Kidney (tissue), 14 donors: ENCODE data around the gene ZNF330. TPM values are rescaled to one million over a fixed set of nuclear protein-coding genes. Genes with fewer than 3 reads are reported as not detected.
A peak's percentile ranks its signal among the peaks of the same experiment; 100 is the strongest.

Source experiments
- DNase-seq, 5 donors: peaks; one replicate each; pipeline ENCODE4 v3.0.0-alpha.2; 2013 to 2020
- FAIRE-seq: peaks from 2 replicates; lab custom pipeline; 2012; peaks lifted over from hg19 to GRCh38; lab: Jason Lieb, UNC
- H3K27ac ChIP-seq, 2 donors: one replicate each; pipeline ENCODE4 v1.7.0; 2013; ENCODE audit warnings: low read depth in 2 of 2, low read length in 2 of 2, inconsistent platforms in 1 of 2
- H3K27me3 ChIP-seq: one replicate; pipeline ENCODE4 v1.7.1; 2013; ENCODE audit warnings: low read length, inconsistent platforms; ENCODE audit not compliant: control insufficient read depth, insufficient read depth
- H3K36me3 ChIP-seq, 3 donors: one replicate each; pipeline versions ENCODE4 v1.7.0 to v1.7.1; 2013; ENCODE audit warnings: low read length in 3 of 3, control low read depth in 1 of 3, inconsistent platforms in 1 of 3; ENCODE audit not compliant: insufficient read depth in 3 of 3, control insufficient read depth in 2 of 3
- H3K4me1 ChIP-seq, 3 donors: one replicate each; pipeline versions ENCODE4 v1.7.0 to v1.7.1; 2013; ENCODE audit warnings: low read length in 3 of 3, inconsistent platforms in 1 of 3, low read depth in 1 of 3; ENCODE audit not compliant: control insufficient read depth in 2 of 3, insufficient read depth in 2 of 3
- H3K4me3 ChIP-seq, 3 donors: one replicate each; pipeline versions ENCODE4 v1.7.0 to v1.8.1; 2013; ENCODE audit warnings: low read length in 3 of 3, control low read depth in 1 of 3, inconsistent platforms in 1 of 3
- H3K9ac ChIP-seq, 3 donors: one replicate each; pipeline versions ENCODE4 v1.7.0 to v1.7.1; 2013; ENCODE audit warnings: low read length in 3 of 3, control low read depth in 1 of 3, inconsistent platforms in 1 of 3
- H3K9me3 ChIP-seq, 3 donors: one replicate each; pipeline versions ENCODE4 v1.7.0 to v1.7.1; 2013; ENCODE audit warnings: low read length in 3 of 3, control low read depth in 1 of 3, inconsistent platforms in 1 of 3; ENCODE audit not compliant: control insufficient read depth in 2 of 3, insufficient read depth in 1 of 3
- intact Hi-C: fragments of 100-400 bp; cut with DNase I; formaldehyde crosslinking; loops from one replicate; pipeline ENCODE4 v1.11.1; 2022
- polyA plus RNA-seq: library from polyadenylated mRNA; stranded (reverse); fragments of 350-450 nt; fragmentation: Illumina TruSeq; extraction: RNeasy Lipid Tissue Mini Kit (QIAGEN cat#74804); gene quantifications from one replicate; pipeline ENCODE4 v1.2.3, GENCODE V29; 2014; ENCODE audit warnings: low read depth, low replicate concordance; ENCODE audit not compliant: insufficient read depth
- total RNA-seq: library from RNA; stranded (reverse); fragmentation: NEBNext Ultra II Directional; extraction: Animal tissue kit (Norgen Biotek cat#: 25700); gene quantifications from one replicate; pipeline ENCODE4 v1.2.1, GENCODE V29; 2021
- TF ChIP-seq, protein P1 (sequence below): IDR thresholded peaks from 3 replicates; pipeline ENCODE4 v1.5.1; 2012; ENCODE audit warnings: mild to moderate bottlenecking, moderate library complexity, borderline replicate concordance; ENCODE audit not compliant: insufficient read depth; ENCODE audit errors: extremely low read depth
- donor health status: control.
- donor health status: control.
- donor health status: control.
- donor health status: control.
- donor health status: control.
- donor health status: DM: yes; HTN: yes; CAD: no.
- donor health status: Normal renal cell carcinoma (clear cell type).

The ZNF330 gene
- total and polyA plus RNA-seq, 2 donors from 2014 or later = 29.5 to 32.1 TPM

DNA sequence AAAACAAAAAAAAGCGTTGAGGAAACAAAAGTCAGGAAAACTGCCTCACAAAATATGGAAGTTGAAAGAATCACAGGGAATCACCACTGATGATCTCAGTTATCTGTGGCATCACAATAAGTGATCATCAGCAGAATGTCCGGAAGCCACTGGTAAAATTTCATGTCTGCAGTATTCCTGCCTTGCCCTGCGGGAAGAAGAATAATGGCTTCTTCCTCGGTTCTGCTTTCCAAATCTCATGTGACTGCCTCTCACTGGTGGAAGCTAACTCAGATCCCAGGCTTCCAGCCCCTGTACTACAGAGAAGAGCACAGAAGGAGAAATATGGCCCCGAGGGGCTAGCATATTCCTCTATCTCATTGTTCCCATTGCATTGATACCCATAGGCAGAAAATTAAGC lies 12.7 kb upstream of the ZNF330 start:
- FAIRE-seq (no peak), DNase-seq (no peak)
- no peaks in the 10 kb centered on the region for H3K36me3 ChIP-seq
- no peak overlapping the region for H3K9ac ChIP-seq
- H3K27me3 ChIP-seq = no peaks in the 10 kb centered on the region
- H3K9me3 ChIP-seq = no peaks in the 10 kb centered on the region
- H3K4me1 ChIP-seq = no peaks in the 10 kb centered on the region
- no peak overlapping the region for H3K27ac ChIP-seq
- intact Hi-C loops = no loop called here
- no peak overlapping the region for H3K4me3 ChIP-seq
- TF ChIP-seq, protein P1, sequence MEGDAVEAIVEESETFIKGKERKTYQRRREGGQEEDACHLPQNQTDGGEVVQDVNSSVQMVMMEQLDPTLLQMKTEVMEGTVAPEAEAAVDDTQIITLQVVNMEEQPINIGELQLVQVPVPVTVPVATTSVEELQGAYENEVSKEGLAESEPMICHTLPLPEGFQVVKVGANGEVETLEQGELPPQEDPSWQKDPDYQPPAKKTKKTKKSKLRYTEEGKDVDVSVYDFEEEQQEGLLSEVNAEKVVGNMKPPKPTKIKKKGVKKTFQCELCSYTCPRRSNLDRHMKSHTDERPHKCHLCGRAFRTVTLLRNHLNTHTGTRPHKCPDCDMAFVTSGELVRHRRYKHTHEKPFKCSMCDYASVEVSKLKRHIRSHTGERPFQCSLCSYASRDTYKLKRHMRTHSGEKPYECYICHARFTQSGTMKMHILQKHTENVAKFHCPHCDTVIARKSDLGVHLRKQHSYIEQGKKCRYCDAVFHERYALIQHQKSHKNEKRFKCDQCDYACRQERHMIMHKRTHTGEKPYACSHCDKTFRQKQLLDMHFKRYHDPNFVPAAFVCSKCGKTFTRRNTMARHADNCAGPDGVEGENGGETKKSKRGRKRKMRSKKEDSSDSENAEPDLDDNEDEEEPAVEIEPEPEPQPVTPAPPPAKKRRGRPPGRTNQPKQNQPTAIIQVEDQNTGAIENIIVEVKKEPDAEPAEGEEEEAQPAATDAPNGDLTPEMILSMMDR = no peak

DNA sequence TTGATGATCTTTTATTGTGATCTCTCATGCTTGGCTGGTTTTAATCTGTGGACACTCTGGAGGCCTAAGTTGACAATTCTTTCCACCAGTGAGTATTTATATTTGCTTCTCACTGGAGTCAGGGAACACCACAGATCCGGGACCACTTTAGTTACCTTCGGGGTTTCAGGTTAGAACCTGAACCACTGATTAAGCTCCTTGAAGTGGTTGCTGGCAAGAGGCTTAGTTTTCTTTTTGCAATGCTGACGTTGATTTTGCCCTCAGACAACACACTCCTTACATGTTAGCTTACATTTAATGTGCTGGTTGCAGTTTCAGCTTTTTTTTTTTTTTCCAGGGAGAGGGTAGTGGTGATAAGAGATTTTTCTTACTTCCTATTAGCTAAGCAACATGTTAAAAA lies 10.5 kb upstream of the ZNF330 start:
- Histone ChIP-seq H3K4me3 (no peak overlapping the region), H3K4me1 (no peaks in the 10 kb centered on the region), H3K9me3 (no peaks in the 10 kb centered on the region), H3K9ac (no peak overlapping the region), H3K36me3 (no peaks in the 10 kb centered on the region), H3K27ac (no peak overlapping the region), H3K27me3 (no peaks in the 10 kb centered on the region)
- intact Hi-C loops = no loop called here
- DNase-seq (no peak), FAIRE-seq (no peak)
- TF ChIP-seq, protein P1 = no peak

DNA sequence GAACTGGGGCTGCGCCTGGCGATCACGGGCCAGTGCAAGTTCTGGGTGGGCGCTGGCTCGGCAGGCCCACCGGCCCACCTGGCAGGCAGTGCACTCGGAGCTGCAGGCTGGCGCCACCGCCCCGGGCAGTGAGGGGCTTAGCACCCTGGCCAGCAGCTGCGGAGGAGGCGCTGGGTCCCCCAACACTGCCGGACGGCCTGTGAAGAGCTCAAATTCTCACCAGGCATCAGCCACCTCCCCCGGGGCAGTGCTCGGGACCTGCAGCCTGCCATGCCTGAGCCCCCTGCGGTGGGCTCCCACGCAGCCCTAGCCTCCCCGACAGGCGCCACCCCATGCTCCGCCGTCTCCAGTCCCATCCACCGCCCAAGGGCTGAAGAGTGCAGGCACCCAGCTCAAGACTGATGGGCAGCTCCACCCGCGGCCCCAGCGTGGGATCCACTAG lies 7.1 kb upstream of the ZNF330 start:
- no peaks in the 10 kb centered on the region for H3K36me3 ChIP-seq
- intact Hi-C loops = no loop called here
- H3K27me3 ChIP-seq = no peaks in the 10 kb centered on the region
- no peak for FAIRE-seq
- no peak overlapping the region for H3K27ac ChIP-seq
- H3K4me3 ChIP-seq = no peak overlapping the region
- peak in 1 of 5 donors; percentile 64 for DNase-seq
- no peaks in the 10 kb centered on the region for H3K4me1 ChIP-seq
- H3K9ac ChIP-seq = no peak overlapping the region
- no peaks in the 10 kb centered on the region for H3K9me3 ChIP-seq
- TF ChIP-seq, protein P1 = no peak

DNA sequence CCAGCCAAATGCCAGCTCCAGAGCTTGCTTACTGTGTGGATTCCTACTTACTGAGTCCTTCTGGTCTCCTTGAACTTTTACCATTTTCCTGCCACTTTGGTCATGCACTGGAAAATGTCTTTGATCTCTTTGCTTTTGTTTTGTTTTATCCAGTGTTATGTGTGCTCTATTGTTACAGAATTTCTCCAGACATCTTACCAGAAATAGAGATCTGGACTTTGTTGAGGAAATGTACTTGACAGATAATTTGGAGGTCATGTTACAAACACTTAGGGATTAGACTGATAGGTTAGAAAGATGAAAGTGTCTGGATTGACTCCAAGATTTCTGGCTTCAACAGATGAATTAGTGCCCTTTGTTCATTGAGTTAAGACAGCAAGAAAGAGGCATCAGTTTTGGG lies 5.7 kb upstream of the ZNF330 start:
- intact Hi-C loops = no loop called here
- H3K4me1 ChIP-seq = no peaks in the 10 kb centered on the region
- H3K4me3 ChIP-seq = no peak overlapping the region
- FAIRE-seq (no peak), DNase-seq (no peak)
- no peaks in the 10 kb centered on the region for H3K27me3 ChIP-seq
- H3K9ac ChIP-seq = no peak overlapping the region
- H3K27ac ChIP-seq = no peak overlapping the region
- no peaks in the 10 kb centered on the region for H3K9me3 ChIP-seq
- TF ChIP-seq, protein P1 = no peak
- H3K36me3 ChIP-seq = no peaks in the 10 kb centered on the region
